GM19240 (cell line): ENCODE measurements around the gene DBN1.

Experiments
- DNase-seq: peaks from one replicate; pipeline ENCODE4 v3.0.0; 2011; ENCODE audit warnings: low spot score; ENCODE audit not compliant: insufficient read length

The DBN1 gene

GRCh38 chr5:177456591-177456964, 16.9 kb downstream of the DBN1 start:
- DNase-seq: no peak

- peak; percentile 94 for DNase-seq
These were observed 17.5 kb downstream of the DBN1 start for GRCh38 chr5:177455661-177456590.

DNA sequence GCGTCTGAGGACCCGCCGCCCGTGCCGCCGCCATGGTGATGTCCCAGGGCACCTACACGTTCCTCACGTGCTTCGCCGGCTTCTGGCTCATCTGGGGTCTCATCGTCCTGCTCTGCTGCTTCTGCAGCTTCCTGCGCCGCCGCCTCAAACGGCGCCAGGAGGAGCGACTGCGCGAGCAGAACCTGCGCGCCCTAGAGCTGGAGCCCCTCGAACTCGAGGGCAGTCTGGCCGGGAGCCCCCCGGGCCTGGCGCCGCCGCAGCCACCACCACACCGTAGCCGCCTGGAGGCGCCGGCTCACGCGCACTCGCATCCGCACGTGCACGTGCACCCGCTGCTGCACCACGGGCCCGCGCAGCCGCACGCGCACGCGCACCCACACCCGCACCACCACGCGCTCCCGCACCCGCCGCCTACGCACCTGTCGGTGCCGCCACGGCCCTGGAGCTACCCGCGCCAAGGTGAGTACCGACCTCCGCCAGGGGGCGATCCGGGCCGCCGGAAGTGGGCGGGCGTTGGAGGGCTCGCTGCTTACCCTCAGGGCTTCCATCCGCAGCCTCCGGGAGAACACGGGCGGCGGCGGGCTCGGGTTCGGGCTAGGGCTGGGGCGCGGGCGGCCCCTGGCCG, 18.3 kb downstream of the DBN1 start:
- peak; percentile 61 for DNase-seq

GRCh38 chr5:177454397-177455035, 18.9 kb downstream of the DBN1 start:
- DNase-seq: peak; percentile 96

GRCh38 chr5:177453852-177454396, 19.5 kb downstream of the DBN1 start:
- DNase-seq: no peak

DNA sequence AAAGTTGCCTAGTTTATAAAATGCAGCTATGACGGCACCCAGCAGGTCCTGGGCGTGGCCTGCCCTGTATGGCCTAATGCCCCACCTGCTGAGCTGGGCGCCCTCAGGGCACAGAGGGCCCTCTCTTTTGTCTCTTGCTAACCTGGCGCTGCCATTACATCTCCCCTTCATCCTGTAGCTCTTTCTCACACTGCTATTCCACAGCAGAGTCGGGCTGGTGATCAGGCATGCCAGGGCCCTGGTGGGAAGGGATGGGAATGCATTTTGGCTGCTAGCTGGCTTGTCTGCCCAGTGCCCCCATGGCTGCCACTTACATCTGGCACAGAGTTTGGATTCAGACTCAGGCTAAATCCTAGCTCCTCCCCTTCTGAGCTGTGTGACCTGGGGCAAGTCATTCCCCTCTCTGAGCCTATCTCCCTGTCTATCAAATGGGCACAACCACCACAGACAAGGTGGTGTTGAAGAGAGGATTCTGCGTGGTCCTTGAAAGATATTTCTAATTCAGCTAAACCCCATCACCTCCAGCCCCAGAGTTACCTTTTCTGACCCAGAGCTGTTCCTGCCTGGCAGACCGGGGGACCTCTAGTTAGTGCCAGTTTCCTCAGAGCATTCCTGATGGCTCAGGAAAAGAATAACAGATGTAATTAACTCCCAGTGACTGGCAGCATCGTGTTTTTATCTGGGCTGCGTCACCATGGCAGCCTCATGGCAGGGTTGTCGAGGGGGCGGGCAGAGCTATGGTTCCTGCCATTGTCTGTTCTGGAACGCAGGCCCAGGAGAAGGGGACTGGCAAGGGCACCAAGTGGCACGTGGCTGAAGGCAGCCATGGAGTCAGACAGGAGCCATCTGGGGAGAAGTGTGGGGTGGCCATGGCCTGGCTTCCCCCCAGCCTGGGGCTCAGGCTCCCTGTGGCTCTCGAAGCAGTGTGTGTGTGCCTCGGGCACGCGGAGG, 20.5 kb downstream of the DBN1 start:
- no peak for DNase-seq

DNA sequence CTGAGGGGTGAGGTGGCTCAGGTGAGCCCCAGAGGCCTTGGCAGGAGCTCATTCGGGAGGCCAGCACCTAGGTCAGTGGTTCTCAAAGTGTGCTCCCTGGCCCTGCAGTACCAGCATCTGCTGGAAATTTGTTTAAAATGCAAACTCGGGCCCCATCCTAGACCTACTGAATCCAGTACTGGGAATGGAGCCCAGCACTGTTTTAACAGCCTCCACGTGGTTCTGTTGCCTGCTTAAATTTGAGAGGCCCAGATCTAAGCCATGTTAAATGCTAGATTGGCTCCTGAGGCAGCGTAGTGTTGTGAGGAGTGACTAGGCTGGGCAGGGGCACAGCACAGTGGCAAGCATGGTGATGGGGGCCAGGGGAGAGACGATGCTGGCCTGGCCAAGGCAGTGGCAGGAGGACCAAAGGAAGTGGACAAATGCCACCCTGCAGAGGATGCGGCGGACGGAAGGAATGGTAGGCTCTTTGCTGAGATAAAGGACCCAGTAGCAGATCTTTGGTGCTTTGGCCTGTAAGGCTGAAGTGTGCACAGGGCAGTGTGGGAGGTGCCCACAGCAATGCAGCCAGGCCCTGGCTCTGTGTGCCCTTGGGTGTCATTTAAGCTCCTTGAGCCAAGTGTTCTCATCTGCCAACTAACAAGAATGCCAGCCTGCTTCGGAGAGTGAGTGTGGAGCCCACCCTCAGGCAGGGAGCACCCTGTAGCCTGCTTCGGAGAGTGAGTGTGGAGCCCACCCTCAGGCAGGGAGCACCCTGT, 22.6 kb downstream of the DBN1 start:
- no peak for DNase-seq

DNA sequence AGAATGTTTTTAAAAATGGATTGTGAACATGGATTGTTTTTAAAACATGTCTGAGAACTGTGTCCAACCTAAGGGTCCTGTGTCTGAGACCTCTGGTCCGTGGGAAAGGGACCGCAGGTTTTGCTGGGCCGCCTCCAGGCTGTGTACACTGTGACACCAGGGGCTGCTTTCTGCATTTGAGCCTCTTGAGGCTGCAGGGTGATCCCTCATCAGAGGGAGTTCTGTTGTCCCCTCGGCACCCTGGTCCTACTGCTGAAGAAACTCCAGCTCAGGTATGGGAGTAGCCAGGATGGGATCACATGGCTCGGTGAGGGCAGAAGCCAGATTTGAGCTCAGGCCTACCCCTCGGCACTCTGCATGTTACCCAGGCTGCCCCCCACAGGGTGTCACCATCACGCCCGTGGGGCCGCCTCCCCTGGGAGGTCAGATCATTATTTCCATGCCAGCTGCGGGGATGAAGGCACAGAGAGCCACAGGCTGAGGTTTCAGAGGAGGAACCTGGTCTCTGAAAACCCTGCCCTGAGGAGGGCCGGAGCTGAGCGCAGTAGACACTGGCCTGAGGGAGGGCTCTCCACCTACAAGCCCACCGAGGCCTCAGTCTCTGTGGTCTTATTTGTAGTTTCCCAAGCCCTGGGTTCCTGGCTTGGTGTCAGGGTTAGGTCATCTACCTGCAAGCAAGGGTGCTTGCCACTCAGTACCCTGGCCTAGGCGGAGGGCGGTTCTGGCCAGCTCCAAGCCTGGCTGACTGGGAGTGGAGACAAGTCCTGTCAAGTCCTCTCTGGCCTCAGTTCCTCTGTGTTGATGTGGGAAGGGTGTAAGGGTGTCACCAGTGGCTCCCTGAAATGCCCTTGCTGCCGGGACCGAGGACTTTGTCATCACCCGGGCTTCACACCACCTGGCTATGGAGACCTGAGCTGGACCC, 24.0 kb downstream of the DBN1 start:
- DNase-seq: no peak

DNA sequence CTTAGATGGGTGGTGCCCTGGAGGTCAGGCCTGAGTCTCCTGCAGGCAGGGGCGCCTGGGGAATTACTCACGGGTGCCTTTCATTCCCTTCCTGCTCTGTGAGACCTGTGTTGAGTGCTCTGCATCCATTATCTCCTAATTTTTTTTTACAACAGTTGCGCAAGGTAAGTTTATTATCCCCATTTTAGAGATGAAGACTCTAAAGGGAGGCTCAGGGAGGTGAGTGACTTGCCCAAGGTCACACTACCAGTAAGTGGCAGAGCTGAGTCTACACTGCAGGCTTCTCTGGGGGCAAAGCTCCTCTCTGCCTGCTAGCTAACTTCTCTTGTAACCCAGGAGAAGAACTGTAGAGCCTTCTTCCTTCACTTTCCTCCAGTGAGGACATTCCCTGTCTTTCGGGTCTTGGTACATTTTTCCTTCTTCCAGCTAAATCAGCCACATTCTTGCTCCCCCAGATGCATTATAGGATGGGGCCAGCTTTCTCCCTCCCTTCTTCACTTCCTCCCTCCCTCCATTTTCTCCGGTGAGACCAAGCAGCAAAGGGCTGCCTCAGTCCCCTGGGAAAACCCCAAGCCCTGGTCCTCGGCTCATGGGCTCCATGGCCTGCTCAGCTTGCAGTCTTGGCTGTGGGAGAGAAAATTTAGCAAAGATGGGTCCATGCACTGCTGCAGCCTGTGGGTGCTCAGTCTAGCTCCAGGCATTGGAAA, 25.0 kb downstream of the DBN1 start:
- no peak for DNase-seq

DNA sequence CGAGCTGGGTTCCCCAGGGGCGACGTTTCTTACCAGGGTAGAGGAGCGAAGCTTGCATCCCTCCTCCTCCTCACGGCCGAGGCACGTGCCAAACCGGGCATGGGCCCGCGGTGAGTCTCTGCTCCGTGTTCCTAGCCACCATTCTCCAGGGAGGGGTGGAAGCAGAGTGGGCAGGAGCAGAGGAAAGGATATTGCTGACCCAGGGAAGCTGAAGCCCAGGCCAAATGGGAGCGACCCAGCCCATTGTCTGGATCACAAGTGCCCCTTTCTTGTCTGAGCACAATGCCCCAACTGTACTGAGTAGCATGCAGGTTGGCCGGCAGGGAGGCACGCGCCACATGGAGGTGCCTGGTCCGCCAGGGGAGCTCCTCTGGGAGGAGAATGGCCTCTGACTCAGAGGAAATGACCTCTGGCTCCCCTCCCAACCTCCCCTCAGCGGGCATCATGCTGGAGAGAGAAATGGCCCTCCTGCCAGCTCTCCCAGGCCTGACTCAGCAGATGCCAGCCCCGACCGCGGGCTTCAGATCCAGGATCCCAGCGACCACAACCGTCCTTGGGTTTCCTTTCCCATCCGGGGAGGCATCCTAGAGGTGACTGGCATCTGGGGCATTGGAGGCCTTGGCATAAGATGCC, 25.7 kb downstream of the DBN1 start:
- no peak for DNase-seq

DNA sequence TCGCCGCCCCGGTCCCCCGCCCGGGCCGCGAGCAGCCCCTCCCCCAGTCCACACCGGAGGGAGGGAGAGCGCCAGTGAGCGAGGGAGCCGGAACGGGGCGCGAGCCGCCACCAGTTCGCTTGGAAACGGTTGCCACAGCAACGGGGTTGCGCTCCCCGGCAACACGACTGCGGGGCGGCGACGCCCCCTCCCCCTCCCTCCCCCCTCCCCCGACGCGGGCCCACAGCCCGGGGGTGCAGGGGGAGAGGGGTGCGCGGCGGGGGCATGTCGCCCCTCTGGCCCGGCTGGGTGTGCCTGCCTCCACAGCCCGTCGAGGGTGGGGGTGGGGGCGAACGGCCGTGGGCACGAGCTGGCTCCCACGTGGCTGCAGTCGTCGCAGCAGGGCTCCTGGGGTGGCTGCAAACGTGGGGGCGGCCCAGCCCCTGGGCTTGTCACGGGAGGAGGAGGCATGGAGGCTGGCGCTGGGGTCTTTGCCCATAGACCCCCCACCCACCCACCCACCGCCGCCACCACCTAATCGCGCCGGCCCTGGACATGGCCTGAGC, 26.3 kb downstream of the DBN1 start:
- no peak for DNase-seq

GRCh38 chr5:177446200-177447065, 27.0 kb downstream of the DBN1 start, which contains the start of gene PRR7:
Gene PRR7, plus strand, starts transcription at chr5:177446814. Its CDS starts 8,254 bp downstream, at chr5:177455068.
- DNase-seq: peak; percentile 90

- DNase-seq: no peak
These were observed 27.6 kb downstream of the DBN1 start for GRCh38 chr5:177445917-177446199.

DNA sequence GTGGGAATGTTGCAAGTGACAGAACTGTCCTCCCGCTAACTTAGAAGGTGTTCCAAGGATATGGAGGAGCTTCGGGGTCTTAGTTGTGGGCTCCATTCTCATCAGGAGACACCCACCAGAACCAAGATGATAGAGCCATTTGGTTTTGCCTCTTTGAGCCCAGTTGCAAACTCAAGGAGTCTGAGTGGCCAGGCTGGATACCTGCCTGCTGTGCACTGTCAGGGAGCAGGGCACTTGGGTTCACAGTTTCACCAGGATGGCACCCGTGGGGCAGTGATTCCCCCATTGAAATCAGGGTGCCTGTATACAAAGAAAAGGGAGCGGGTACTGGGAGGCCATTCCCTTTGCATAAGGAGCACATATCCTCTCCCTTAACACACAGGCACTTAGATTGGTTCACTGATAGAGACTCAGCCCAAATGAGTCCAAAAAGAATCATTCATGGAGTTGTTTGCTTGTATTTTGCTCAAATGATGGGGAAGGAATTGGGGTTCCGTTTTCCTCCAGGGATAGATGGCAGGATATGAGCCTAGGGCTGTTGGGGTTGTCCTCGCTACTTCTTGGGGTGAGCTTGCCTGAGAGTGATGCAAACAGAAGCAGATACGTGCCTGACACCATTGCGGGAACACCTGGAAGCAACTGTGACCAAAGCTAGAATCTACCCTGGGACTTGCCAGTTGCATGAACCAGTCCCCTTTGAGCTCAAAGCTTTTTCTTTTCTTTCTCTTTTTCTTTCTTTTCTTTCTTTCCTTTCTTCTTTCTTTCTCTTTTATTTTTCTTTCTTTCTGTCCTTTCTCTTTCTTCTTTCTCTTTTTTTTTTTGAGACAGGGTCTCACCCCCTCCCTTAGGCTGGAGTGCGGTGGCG, 28.1 kb downstream of the DBN1 start:
- DNase-seq: no peak

DNA sequence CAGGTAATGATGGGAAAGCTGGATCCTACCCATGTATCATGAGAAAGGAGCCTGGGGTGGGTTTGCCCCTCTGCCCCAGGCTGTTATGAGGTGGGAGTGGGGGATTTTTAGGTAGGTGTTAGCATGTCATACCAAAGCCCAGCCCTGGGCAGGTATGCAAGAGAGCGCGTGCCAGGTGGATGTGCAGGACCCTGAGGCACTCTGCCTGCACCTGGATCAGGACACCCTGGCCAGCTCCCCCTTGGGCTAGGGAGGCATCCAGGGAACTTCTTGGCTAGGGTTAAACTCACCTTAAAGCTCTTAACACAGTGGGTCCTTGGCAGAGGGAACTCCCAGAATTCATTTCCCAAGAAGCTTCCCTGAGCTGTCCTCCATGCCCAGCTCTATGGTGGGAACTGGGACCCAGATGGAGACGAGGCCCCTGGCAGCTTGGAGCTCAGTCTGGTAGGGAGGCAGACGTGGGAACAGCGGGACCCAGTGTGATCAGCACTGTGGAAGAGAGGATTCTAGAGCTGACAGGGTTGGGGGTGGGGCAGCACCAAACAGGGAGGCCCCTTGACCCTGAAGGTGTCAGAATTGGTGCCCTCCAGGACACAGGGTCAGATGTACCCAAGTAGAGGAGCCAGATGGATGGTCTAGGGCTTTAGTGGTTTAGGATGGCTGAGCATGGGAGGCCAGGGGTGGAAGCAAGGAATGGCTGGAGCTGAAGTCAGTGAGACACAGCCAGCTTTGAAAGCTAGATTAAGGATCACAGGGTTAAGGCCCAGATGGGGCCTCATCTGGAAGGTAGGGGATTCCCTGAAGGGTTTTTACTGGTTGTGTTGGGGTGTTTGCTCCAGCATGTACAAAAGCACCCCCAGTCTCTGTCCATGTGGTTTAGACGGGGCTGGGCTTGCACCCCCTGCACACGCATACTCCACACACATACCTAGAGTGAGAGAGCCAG, 29.1 kb downstream of the DBN1 start:
- no peak for DNase-seq
